Measurements from ENCODE around the gene GCFC2.

GRCh38 chr2:75676464-75676863, 34.3 kb downstream of the GCFC2 start:
- no peak for TF ChIP-seq POLR2A (IDR thresholded peaks at IDR 0.05; ENCODE audit: borderline replicate concordance, extremely low read depth, insufficient read depth, insufficient read length)
- no peak for TF ChIP-seq CTCF (IDR thresholded peaks at IDR 0.05 in 2 of 3, conservative IDR thresholded peaks at IDR 0.05 in 1 of 3; ENCODE audit: borderline replicate concordance in 1 of 3, insufficient read depth in 1 of 3, low read depth in 2 of 3, low read length in 2 of 3)
- no peak for TF ChIP-seq EZH2 (IDR thresholded peaks at IDR 0.05)
- no peak for TF ChIP-seq ZNF274 (IDR thresholded peaks at IDR 0.05; ENCODE audit: low read depth, low read length)
- TF ChIP-seq RAD21 (IDR thresholded peaks at IDR 0.05; ENCODE audit: low read depth): no peak
- no peak for TF ChIP-seq EGR1 (IDR thresholded peaks at IDR 0.05; ENCODE audit: low read depth)
- no peak for TF ChIP-seq ATF3 (IDR thresholded peaks at IDR 0.05)
- TF ChIP-seq EZH2phosphoT487 (IDR thresholded peaks at IDR 0.05; ENCODE audit: borderline replicate concordance): no peak
- no peak for TF ChIP-seq ZBTB33 (IDR thresholded peaks at IDR 0.05; ENCODE audit: extremely low read depth, insufficient replicate concordance, low read length)
- TF ChIP-seq POLR2AphosphoS5 (IDR thresholded peaks at IDR 0.05; ENCODE audit: low read depth, low read length): no peak
- no peak for TF ChIP-seq MAX (IDR thresholded peaks at IDR 0.05)
- no peak for TF ChIP-seq ZFX (IDR thresholded peaks at IDR 0.05)
- TF ChIP-seq SP1 (IDR thresholded peaks at IDR 0.05; ENCODE audit: low read depth): no peak
- no peak for TF ChIP-seq SIN3A (IDR thresholded peaks at IDR 0.05; ENCODE audit: low read depth)

All from HCT116 (cell line).